ENCODE data around the gene ITIH5. TPM values are rescaled to one million over a fixed set of nuclear protein-coding genes. Genes with fewer than 3 reads are reported as not detected.

Gene ITIH5
- total and polyA plus RNA-seq, 8 donors, result 4.4 to 28.6 (median 9.4) TPM

DNA sequence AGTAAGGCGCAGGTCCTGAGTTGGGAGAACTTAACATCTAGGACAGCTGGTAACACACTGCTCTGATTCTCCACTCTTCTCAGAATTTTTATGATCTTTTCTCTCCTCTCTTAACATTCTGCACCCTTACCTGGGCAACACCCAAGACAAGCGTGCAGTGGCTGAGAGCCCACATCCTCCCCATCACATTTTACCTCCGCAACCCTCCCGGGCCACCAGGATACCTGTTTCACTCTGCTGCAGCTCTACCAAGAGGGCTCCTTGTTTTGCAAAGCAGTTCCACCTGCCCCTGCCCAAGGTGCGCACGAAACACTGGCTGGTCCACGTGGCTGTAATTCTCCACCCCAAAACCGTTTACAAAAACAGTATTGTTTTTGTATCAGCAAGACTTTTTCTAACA, 81.5 kb downstream of the ITIH5 start:
- DNase-seq (no peak), FAIRE-seq (no peak), ATAC-seq (no peak)
- TF ChIP-seq, protein P1, sequence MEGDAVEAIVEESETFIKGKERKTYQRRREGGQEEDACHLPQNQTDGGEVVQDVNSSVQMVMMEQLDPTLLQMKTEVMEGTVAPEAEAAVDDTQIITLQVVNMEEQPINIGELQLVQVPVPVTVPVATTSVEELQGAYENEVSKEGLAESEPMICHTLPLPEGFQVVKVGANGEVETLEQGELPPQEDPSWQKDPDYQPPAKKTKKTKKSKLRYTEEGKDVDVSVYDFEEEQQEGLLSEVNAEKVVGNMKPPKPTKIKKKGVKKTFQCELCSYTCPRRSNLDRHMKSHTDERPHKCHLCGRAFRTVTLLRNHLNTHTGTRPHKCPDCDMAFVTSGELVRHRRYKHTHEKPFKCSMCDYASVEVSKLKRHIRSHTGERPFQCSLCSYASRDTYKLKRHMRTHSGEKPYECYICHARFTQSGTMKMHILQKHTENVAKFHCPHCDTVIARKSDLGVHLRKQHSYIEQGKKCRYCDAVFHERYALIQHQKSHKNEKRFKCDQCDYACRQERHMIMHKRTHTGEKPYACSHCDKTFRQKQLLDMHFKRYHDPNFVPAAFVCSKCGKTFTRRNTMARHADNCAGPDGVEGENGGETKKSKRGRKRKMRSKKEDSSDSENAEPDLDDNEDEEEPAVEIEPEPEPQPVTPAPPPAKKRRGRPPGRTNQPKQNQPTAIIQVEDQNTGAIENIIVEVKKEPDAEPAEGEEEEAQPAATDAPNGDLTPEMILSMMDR (IDR thresholded peaks at IDR 0.05), result no peak
- Histone ChIP-seq H3K27ac (no peak overlapping the region), H3K27me3 (no peaks in the 10 kb centered on the region), H3K4me1 (no peaks in the 10 kb centered on the region), H3K36me3 (no peaks in the 10 kb centered on the region), H3K4me3 (no peak overlapping the region), H3K9me3 (no peaks in the 10 kb centered on the region)
- WGBS, 2 donors, result 65 to 76% methylated on average over 8 of the region's 8 CpGs
- intact Hi-C loops (cut with DNase I), result no loop called here

DNA sequence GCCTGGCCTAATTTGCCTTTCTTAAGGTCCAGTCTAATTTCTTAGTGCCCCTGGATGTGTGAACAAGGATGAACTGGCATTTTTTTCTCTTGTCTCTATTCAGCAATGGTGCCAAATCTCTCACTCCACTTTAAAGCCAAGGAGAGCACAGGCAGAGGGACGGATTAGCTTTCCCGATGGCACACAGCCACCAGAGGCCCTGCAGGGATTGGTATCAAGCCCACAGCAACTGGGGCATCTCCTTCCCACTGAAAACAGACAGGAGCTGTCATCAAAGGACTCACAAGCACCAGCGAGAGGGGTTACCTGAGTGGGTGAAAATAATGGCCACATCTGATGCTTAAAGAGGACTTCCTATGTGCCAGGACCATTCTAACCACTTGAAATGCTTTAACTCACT, 83.1 kb downstream of the ITIH5 start:
- intact Hi-C loops (cut with DNase I), result no loop called here
- H3K27ac ChIP-seq, result no peak overlapping the region
- no peaks in the 10 kb centered on the region for H3K27me3 ChIP-seq
- no peak overlapping the region for H3K4me3 ChIP-seq
- TF ChIP-seq, protein P1 (IDR thresholded peaks at IDR 0.05), result no peak
- no peak for DNase-seq
- FAIRE-seq, result no peak
- H3K36me3 ChIP-seq, result no peaks in the 10 kb centered on the region
- ATAC-seq, result no peak
- no peaks in the 10 kb centered on the region for H3K9me3 ChIP-seq
- WGBS, 2 donors, result 72 to 74% methylated on average over 3 of the region's 3 CpGs
- H3K4me1 ChIP-seq, result no peaks in the 10 kb centered on the region

DNA sequence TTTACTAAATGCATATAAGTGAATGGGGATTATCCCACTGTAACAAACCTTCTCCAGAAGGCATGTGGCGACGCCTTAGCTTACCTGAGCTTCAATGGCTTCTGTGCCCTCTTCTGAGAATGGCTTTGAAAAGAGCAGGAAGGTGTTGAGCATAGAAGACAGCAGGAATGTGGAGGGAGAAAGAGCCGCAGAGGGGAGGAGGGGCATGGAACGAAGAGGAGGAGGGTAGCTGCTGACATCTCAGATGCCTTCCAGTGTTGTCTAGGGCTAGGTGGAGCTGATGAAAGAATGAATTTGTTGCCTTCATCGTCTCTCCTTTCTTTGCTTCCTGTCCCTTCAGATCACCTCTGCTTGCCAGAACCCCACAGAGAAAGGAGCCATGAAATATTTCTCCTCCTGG, 86.2 kb downstream of the ITIH5 start:
- no peak overlapping the region for H3K4me3 ChIP-seq
- H3K9me3 ChIP-seq, result no peaks in the 10 kb centered on the region
- WGBS, 2 donors, result 60 to 68% methylated on average over 4 to 5 of the region's 5 CpGs
- H3K4me1 ChIP-seq, result no peaks in the 10 kb centered on the region
- no peak overlapping the region for H3K27ac ChIP-seq
- TF ChIP-seq, protein P1 (IDR thresholded peaks at IDR 0.05), result no peak
- DNase-seq (no peak), ATAC-seq (no peak), FAIRE-seq (no peak)
- H3K27me3 ChIP-seq, result no peaks in the 10 kb centered on the region
- intact Hi-C loops (cut with DNase I), result no loop called here
- H3K36me3 ChIP-seq, result no peaks in the 10 kb centered on the region

DNA sequence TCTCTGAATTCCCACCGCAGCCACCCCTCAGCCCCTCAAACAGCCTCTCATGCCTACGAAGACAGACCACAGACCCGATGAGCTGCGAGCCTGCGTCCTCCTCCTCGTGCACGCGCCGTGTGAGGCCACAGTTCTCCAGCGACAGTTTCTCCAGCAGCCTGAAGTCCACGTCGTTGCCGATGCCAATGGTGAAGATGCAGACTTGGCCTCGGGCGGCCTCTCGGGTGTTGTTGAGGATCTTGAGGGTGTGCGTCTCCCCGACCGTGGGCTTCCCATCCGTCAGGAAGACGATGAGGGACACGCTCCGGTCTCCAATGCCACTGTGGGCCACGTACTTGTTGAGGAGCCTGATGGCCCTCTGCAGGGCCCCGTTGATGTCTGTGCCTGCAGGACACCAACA, 87.1 kb downstream of the ITIH5 start:
- TF ChIP-seq, protein P1 (IDR thresholded peaks at IDR 0.05), result no peak
- intact Hi-C loops (cut with DNase I), result no loop called here
- no peak overlapping the region for H3K27ac ChIP-seq
- no peaks in the 10 kb centered on the region for H3K9me3 ChIP-seq
- ATAC-seq, result no peak
- no peaks in the 10 kb centered on the region for H3K4me1 ChIP-seq
- H3K27me3 ChIP-seq, result no peaks in the 10 kb centered on the region
- no peak overlapping the region for H3K4me3 ChIP-seq
- WGBS, 2 donors, result 86 to 93% methylated on average over 25 of the region's 25 CpGs
- no peaks in the 10 kb centered on the region for H3K36me3 ChIP-seq
- no peak for FAIRE-seq
- no peak for DNase-seq

DNA sequence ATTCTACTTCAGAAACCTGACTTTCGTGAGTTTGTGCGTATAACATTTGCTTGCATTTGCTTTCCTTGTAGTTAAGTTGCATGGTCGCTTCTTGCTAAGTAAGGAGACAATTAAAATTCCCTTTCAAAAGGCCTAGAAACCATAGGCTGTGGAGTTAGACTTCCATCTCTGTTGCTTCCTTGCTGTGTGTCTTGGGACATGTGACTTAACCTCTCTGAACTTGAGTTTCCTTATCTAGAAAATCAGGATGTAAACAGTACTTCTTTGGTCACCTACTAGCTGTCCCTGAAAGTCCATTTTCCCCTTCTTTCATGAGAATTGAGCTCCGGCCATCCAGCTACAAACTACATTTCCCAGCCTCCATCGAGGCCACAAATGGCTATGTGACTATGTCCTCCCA, 89.2 kb downstream of the ITIH5 start:
- intact Hi-C loops (cut with DNase I), result no loop called here
- no peak for FAIRE-seq
- no peak for ATAC-seq
- TF ChIP-seq, protein P1 (IDR thresholded peaks at IDR 0.05), result no peak
- Histone ChIP-seq H3K27me3 (no peaks in the 10 kb centered on the region), H3K4me3 (no peak overlapping the region), H3K4me1 (no peaks in the 10 kb centered on the region), H3K36me3 (no peaks in the 10 kb centered on the region), H3K9me3 (no peaks in the 10 kb centered on the region), H3K27ac (no peak overlapping the region)
- 83 to 90% methylated on average over 5 of the region's 5 CpGs for WGBS, 2 donors
- DNase-seq, result no peak

Data from pancreas (tissue), 10 donors.